ENCODE measurements around the gene ZNF608.

DNA sequence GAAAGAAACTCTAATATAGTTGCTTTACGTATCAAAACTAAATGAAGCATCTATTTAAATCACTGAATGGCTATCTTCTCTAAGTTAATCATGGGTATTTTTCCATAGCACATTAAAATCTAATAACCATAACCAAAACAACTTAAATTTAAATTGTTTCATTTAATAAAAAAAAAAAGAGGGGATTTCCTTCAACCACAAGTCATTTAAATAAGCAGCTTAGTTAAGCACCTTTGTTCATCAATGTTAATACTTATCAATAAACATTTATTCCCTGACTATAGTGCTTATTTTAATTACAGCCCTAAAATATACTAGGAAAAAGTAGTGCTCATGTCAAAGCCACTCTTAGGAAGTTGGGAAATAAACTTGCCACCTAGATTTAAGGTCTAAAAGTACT, 30.3 kb downstream of the ZNF608 start:
- no peak for TF ChIP-seq EZH2 (IDR thresholded peaks at IDR 0.05; ENCODE audit: borderline replicate concordance)
- TF ChIP-seq, protein P1, sequence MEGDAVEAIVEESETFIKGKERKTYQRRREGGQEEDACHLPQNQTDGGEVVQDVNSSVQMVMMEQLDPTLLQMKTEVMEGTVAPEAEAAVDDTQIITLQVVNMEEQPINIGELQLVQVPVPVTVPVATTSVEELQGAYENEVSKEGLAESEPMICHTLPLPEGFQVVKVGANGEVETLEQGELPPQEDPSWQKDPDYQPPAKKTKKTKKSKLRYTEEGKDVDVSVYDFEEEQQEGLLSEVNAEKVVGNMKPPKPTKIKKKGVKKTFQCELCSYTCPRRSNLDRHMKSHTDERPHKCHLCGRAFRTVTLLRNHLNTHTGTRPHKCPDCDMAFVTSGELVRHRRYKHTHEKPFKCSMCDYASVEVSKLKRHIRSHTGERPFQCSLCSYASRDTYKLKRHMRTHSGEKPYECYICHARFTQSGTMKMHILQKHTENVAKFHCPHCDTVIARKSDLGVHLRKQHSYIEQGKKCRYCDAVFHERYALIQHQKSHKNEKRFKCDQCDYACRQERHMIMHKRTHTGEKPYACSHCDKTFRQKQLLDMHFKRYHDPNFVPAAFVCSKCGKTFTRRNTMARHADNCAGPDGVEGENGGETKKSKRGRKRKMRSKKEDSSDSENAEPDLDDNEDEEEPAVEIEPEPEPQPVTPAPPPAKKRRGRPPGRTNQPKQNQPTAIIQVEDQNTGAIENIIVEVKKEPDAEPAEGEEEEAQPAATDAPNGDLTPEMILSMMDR (IDR thresholded peaks at IDR 0.05; ENCODE audit: poor library complexity), result no peak
- no peak for TF ChIP-seq EZH2phosphoT487 (IDR thresholded peaks at IDR 0.05; ENCODE audit: low read depth, severe bottlenecking, unreplicated experiment)

Data from hepatocyte (in vitro differentiated cells).